KG1 (cell line): ENCODE data around the gene TELO2.

Source experiments
- DNase-seq: peaks from one replicate; lab custom pipeline; 2025; lab: John Stamatoyannopoulos, UW

The TELO2 gene

GRCh38 chr16:1519831-1520230, 26.7 kb downstream of the TELO2 start:
- DNase-seq = no peak

GRCh38 chr16:1520461-1520860, 27.3 kb downstream of the TELO2 start:
- DNase-seq = no peak

GRCh38 chr16:1523581-1524245, 30.6 kb downstream of the TELO2 start:
- DNase-seq = no peak

GRCh38 chr16:1524366-1524765, 31.2 kb downstream of the TELO2 start:
- no peak for DNase-seq

- DNase-seq = no peak
Measured at GRCh38 chr16:1525871-1526607, 32.9 kb downstream of the TELO2 start.

GRCh38 chr16:1526608-1527555, 33.7 kb downstream of the TELO2 start:
- no peak for DNase-seq

- DNase-seq = no peak
Measured at GRCh38 chr16:1527836-1528811, 35.0 kb downstream of the TELO2 start.

- no peak for DNase-seq
Measured at GRCh38 chr16:1528921-1529537, 35.9 kb downstream of the TELO2 start.

GRCh38 chr16:1530349-1530882, 37.3 kb downstream of the TELO2 start:
- DNase-seq = no peak

GRCh38 chr16:1530883-1531637, 37.9 kb downstream of the TELO2 start:
- DNase-seq = no peak

GRCh38 chr16:1531638-1531910, 38.4 kb downstream of the TELO2 start:
- DNase-seq = no peak

GRCh38 chr16:1532081-1532760, 39.1 kb downstream of the TELO2 start:
- no peak for DNase-seq

- no peak for DNase-seq
Measured at GRCh38 chr16:1532771-1533170, 39.6 kb downstream of the TELO2 start.

- DNase-seq = no peak
Measured at GRCh38 chr16:1533443-1533951, 40.3 kb downstream of the TELO2 start, which contains the start of gene TMEM204. TMEM204 (plus strand) TSS chr16:1533666; CDS start chr16:1534276, 610 bp downstream.

GRCh38 chr16:1534021-1535020, 41.2 kb downstream of the TELO2 start:
- DNase-seq = no peak

GRCh38 chr16:1535391-1536291, 42.5 kb downstream of the TELO2 start:
- DNase-seq = no peak

- DNase-seq = no peak
Measured at GRCh38 chr16:1536601-1537000, 43.4 kb downstream of the TELO2 start.
